Suppressor macrophage treated with lipopolysaccharide for 4 hours (primary cell): Measurements from ENCODE around the gene DPYSL3.

Source experiments
- DNase-seq: peaks from one replicate; pipeline ENCODE4 v3.0.0-alpha.2; 2020

The DPYSL3 gene

DNA sequence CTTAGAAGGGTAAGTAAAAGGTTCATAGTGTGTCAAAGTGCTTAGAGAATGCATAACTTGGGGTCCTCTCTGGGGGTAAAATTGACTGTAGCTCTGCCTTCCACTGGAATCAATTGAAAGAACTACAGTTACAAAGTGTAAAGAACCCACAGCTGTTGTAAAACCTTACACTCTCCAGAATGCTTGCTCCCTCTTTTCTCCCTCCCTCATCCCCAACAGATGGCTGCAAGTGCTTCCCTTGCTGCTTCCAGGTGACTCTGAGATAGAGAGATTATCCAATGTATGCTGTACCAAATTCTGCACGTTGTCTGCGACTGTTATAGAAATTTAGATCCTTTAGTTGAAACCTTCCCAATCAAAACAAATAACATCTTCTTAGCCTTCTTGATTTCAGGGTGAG lies 149.1 kb downstream of the DPYSL3 start:
- no peak for DNase-seq

- DNase-seq, result no peak
Observed at GRCh38 chr5:147359581-147359980, 150.3 kb downstream of the DPYSL3 start.

DNA sequence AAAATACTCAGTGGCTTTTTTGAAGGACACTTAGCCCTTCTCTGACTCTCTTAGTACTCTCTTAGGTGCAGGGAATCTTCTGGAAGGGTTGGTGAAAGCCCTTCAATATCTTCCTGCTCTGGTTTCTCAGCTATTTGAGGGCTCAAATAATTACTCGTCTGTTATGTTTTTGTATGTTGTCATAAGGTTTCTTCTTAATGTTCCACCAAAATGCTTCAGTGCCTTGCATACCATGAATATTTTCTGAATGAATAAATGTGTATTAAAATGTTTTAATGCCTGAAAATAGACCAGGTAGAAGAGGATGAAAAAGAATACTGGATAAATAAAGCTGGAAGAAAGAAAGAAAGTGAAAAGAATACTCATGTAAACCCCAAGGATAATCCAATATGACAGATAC lies 150.8 kb downstream of the DPYSL3 start:
- DNase-seq, result no peak

DNA sequence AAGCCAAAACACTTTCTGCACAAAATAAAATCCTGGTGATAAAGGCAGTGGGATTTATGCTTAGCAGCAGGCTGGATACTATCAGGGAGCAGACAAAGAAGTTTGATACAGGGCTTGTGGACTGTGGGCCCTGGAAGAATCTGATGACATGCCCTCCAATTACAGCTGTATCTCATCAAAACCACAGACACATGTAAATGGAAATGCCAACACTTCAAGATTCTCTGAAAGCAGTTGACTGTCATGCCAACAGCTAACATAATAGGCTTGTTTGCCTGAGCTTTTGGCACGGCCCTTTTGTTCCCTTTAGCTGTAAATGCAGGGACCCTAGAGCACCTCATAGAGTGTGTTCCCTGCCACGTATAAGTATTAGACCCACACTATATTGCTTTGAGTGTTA lies 160.6 kb downstream of the DPYSL3 start:
- no peak for DNase-seq

GRCh38 chr5:147348451-147348850 lies 161.4 kb downstream of the DPYSL3 start:
- DNase-seq, result no peak

- no peak for DNase-seq
Observed at GRCh38 chr5:147348046-147348445, 161.8 kb downstream of the DPYSL3 start.

- no peak for DNase-seq
Observed at GRCh38 chr5:147346006-147346561, 163.8 kb downstream of the DPYSL3 start.

- DNase-seq, result no peak
Observed at GRCh38 chr5:147344861-147345260, 165.0 kb downstream of the DPYSL3 start.

GRCh38 chr5:147341345-147341744 lies 168.5 kb downstream of the DPYSL3 start:
- no peak for DNase-seq

GRCh38 chr5:147340941-147341340 lies 168.9 kb downstream of the DPYSL3 start:
- no peak for DNase-seq
